Mucosa of rectum (tissue), 2 donors: ENCODE results near the gene MARS1.

Experiments used
- H3K27ac ChIP-seq, 2 donors: one replicate each; pipeline ENCODE4 v1.7.0; 2013; ENCODE audit warnings: inconsistent platforms in 2 of 2, low read depth in 2 of 2, low read length in 2 of 2
- H3K27me3 ChIP-seq, 2 donors: one replicate each; pipeline ENCODE4 v1.7.0; 2013; ENCODE audit warnings: low read length in 2 of 2; ENCODE audit not compliant: control insufficient read depth in 2 of 2, insufficient read depth in 2 of 2
- H3K36me3 ChIP-seq, 2 donors: one replicate each; pipeline ENCODE4 v1.7.0; 2013; ENCODE audit warnings: low read length in 2 of 2; ENCODE audit not compliant: control insufficient read depth in 2 of 2, insufficient read depth in 2 of 2
- H3K4me1 ChIP-seq, 2 donors: one replicate each; pipeline ENCODE4 v1.7.0; 2013; ENCODE audit warnings: low read length in 2 of 2, mild to moderate bottlenecking in 1 of 2; ENCODE audit not compliant: control insufficient read depth in 2 of 2, insufficient read depth in 2 of 2
- H3K4me3 ChIP-seq, 2 donors: one replicate each; pipeline ENCODE4 v1.7.0; 2013; ENCODE audit warnings: low read length in 2 of 2
- H3K9ac ChIP-seq, 2 donors: one replicate each; pipeline ENCODE4 v1.7.0; 2013; ENCODE audit warnings: low read length in 2 of 2, low read depth in 1 of 2, mild to moderate bottlenecking in 1 of 2
- H3K9me3 ChIP-seq, 2 donors: one replicate each; pipeline ENCODE4 v1.7.0; 2013; ENCODE audit warnings: low read length in 2 of 2; ENCODE audit not compliant: control insufficient read depth in 2 of 2
- donor health status: healthy.
- donor health status: Normal muscosa, but diverticular disease.

Gene MARS1

GRCh38 chr12:57471661-57472060 is 16.2 kb upstream of the MARS1 start:
- no peaks in the 10 kb centered on the region for H3K9me3 ChIP-seq
- peaks cover 0 to 16% of the 10 kb centered on the region in 2 donors for H3K36me3 ChIP-seq
- peak overlapping the region in 1 of 2 donors; percentile 16 for H3K27ac ChIP-seq
- peak overlapping the region in 1 of 2 donors; percentile 26 for H3K4me3 ChIP-seq
- peaks cover 11 to 30% of the 10 kb centered on the region in 2 donors for H3K27me3 ChIP-seq
- no peak overlapping the region for H3K9ac ChIP-seq
- peaks cover 16 to 33% of the 10 kb centered on the region in 2 donors for H3K4me1 ChIP-seq

- no peak overlapping the region for H3K27ac ChIP-seq
- H3K27me3 ChIP-seq, result peaks cover 12 to 32% of the 10 kb centered on the region in 2 donors
- no peaks in the 10 kb centered on the region for H3K9me3 ChIP-seq
- peaks cover 0 to 16% of the 10 kb centered on the region in 2 donors for H3K36me3 ChIP-seq
- H3K4me1 ChIP-seq, result peaks cover 16 to 35% of the 10 kb centered on the region in 2 donors
- no peak overlapping the region for H3K4me3 ChIP-seq
- no peak overlapping the region for H3K9ac ChIP-seq
Measured at GRCh38 chr12:57472391-57472790, 15.5 kb upstream of the MARS1 start.

GRCh38 chr12:57473392-57473791 is 14.5 kb upstream of the MARS1 start:
- no peak overlapping the region for H3K4me3 ChIP-seq
- H3K4me1 ChIP-seq, result peaks cover 21 to 35% of the 10 kb centered on the region in 2 donors
- H3K36me3 ChIP-seq, result peaks cover 0 to 16% of the 10 kb centered on the region in 2 donors
- no peak overlapping the region for H3K27ac ChIP-seq
- no peaks in the 10 kb centered on the region for H3K9me3 ChIP-seq
- H3K9ac ChIP-seq, result no peak overlapping the region
- peaks cover 12 to 39% of the 10 kb centered on the region in 2 donors for H3K27me3 ChIP-seq

DNA sequence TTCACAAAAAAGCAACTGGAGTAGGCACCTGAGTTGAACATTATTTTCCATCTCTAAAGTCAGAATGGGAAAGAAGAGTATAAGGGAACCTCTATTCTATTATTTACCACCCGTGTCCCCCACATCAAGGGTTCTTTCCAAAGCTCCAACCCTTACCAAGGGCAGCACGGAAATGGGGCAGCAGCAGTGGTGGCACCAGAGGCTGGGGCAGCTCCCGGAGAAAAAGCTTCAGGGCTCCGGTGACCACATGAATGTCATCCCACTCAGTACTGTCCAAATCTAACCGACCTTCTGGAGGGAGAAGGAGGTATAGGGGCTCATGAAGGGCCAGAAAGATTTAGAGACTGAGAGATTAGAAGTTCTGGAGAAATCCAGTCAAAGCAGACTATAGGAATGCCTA is 14.0 kb upstream of the MARS1 start:
- H3K27ac ChIP-seq, result no peak overlapping the region
- no peak overlapping the region for H3K9ac ChIP-seq
- H3K9me3 ChIP-seq, result no peaks in the 10 kb centered on the region
- H3K27me3 ChIP-seq, result peaks cover 12 to 43% of the 10 kb centered on the region in 2 donors
- peaks cover 26 to 37% of the 10 kb centered on the region in 2 donors for H3K4me1 ChIP-seq
- no peak overlapping the region for H3K4me3 ChIP-seq
- H3K36me3 ChIP-seq, result peaks cover 0 to 16% of the 10 kb centered on the region in 2 donors

DNA sequence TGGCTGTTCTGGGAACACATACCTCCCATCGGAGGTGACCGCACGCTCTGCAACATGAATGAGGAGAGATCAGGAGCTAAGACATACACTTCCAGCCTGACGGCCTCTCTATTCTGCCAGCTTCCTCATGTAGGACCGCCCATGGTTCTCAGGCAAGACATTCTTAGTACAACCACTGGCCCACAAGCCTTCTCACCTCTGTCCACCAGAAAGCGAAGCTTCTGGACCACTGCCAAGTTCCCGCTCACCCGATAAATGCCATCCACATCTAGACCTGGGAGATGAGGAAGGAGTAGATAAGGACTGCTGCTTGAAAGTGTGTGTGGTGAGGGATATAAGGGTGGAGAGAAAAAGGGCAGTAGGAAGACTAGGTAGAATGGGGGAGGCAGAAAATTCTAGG is 13.4 kb upstream of the MARS1 start:
- Histone ChIP-seq H3K4me3 (no peak overlapping the region), H3K36me3 (peaks cover 0 to 11% of the 10 kb centered on the region in 2 donors), H3K27me3 (peaks cover 12 to 47% of the 10 kb centered on the region in 2 donors), H3K9me3 (no peaks in the 10 kb centered on the region), H3K27ac (no peak overlapping the region), H3K9ac (no peak overlapping the region), H3K4me1 (peaks cover 31 to 42% of the 10 kb centered on the region in 2 donors)

GRCh38 chr12:57474862-57475261 is 13.0 kb upstream of the MARS1 start:
- Histone ChIP-seq H3K9ac (no peak overlapping the region), H3K27me3 (peaks cover 12 to 50% of the 10 kb centered on the region in 2 donors), H3K4me3 (no peak overlapping the region), H3K36me3 (peaks cover 0 to 10% of the 10 kb centered on the region in 2 donors), H3K9me3 (no peaks in the 10 kb centered on the region), H3K27ac (no peak overlapping the region), H3K4me1 (peaks cover 34 to 43% of the 10 kb centered on the region in 2 donors)

DNA sequence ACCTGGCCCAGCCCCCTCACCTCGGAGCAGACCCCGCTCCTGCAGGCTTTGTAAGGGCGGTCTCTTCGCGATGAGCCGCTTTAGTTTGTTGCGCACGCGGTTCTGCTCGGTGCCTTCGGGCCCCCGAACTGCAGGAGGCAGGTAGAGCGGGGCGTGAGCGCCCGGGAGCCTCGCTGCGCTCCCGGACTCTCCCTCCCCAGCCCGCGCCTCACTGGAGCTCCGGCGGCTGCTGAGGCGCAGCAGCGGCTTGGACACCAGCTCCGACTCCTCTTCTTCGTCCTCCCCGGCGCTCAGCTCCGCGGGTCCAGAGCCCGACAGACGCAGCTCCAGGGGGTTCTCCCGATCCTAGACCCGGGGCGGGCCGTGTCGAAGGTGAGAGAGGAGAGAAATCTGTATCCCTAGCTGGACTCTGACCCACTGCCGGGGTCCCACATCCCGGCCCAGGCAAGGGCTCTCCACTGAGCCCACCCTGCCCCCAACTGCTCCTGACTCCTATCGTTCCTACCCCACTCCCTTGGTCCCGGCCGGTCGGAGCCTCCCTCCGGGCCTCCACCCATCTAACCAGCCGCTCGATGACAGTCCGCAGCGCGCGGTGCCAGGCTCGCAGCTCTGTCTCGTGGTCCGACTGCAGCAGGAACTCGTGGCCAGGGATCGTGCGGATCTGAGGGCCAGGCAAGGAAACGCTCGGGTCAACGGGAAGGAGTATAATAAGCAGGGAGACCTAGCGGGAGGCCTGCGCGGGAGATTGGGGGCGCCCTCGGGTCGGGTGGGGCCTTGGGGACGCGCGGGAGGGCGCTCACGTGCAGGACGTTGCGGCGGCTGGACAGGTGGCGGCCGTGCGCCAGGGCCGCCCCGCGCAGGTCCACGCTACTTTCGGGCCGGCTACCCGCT is 12.4 kb upstream of the MARS1 start:
- peaks cover 12 to 50% of the 10 kb centered on the region in 2 donors for H3K27me3 ChIP-seq
- peak overlapping the region; percentile 42 to 75 for H3K4me3 ChIP-seq
- peaks cover 36 to 39% of the 10 kb centered on the region in 2 donors for H3K4me1 ChIP-seq
- H3K36me3 ChIP-seq, result peaks cover 0 to 6% of the 10 kb centered on the region in 2 donors
- no peaks in the 10 kb centered on the region for H3K9me3 ChIP-seq
- no peak overlapping the region for H3K9ac ChIP-seq
- H3K27ac ChIP-seq, result no peak overlapping the region

GRCh38 chr12:57476162-57476992 is 11.5 kb upstream of the MARS1 start:
- Histone ChIP-seq H3K27me3 (peaks cover 12 to 50% of the 10 kb centered on the region in 2 donors), H3K27ac (peak overlapping the region; percentile 10 to 91), H3K9me3 (no peaks in the 10 kb centered on the region), H3K9ac (peak overlapping the region in 1 of 2 donors; percentile 74), H3K4me1 (peaks cover 31 to 32% of the 10 kb centered on the region in 2 donors), H3K4me3 (peak overlapping the region; percentile 42 to 75), H3K36me3 (peaks cover 0 to 6% of the 10 kb centered on the region in 2 donors)

GRCh38 chr12:57476993-57477709 is 10.7 kb upstream of the MARS1 start:
- H3K36me3 ChIP-seq, result peaks cover 0 to 3% of the 10 kb centered on the region in 2 donors
- peaks cover 26 to 28% of the 10 kb centered on the region in 2 donors for H3K4me1 ChIP-seq
- no peaks in the 10 kb centered on the region for H3K9me3 ChIP-seq
- H3K27me3 ChIP-seq, result peaks cover 12 to 53% of the 10 kb centered on the region in 2 donors
- peak overlapping the region; percentile 75 to 91 for H3K27ac ChIP-seq
- peak overlapping the region in 1 of 2 donors; percentile 74 for H3K9ac ChIP-seq
- H3K4me3 ChIP-seq, result peak overlapping the region; percentile 42 to 75
